Caco-2 (cell line): ENCODE data around the gene IGLL5. TPM values are rescaled to one million over a fixed set of nuclear protein-coding genes. Genes with fewer than 3 reads are reported as not detected.

Source experiments
- BruUV-seq: library from RNA; stranded (reverse); fragments of 400-500 nt; replicated peaks from 2 replicates; lab custom pipeline; 2021; lab: Mats Ljungman, UMichigan
- CTCF ChIA-PET: fragments of 300-600 bp; sonication (Branson Sonifier 250); formaldehyde crosslinking; loops from one replicate; lab custom pipeline; 2022; ENCODE audit warnings: antibody characterized with exemption; lab: Charles Lee
- POLR2A ChIA-PET: fragments of 300-600 bp; sonication (Branson Sonifier 250); formaldehyde crosslinking; loops from one replicate; lab custom pipeline; 2022; ENCODE audit warnings: antibody characterized with exemption; lab: Charles Lee
- DNase-seq, 2 experiments: peaks; one replicate each; pipeline versions ENCODE4 v3.0.0 to v3.0.0-alpha.2; 2020 to 2022
- H3K27me3 ChIP-seq: replicated peaks from 2 replicates; pipeline ENCODE4 v1.6.0; 2011; ENCODE audit warnings: low read length; ENCODE audit not compliant: control insufficient read depth, insufficient read depth
- H3K36me3 ChIP-seq: 2 replicates; pipeline ENCODE4 v1.5.1; 2011; ENCODE audit warnings: low read length; ENCODE audit not compliant: control insufficient read depth, insufficient read depth
- H3K4me1 ChIP-seq: fragments of 250-450 bp; sonication (Bioruptor Pico); 2 replicates; pipeline ENCODE4 v1.5.1; 2020; ENCODE audit warnings: mild to moderate bottlenecking
- H3K4me3 ChIP-seq: 2 replicates; pipeline ENCODE4 v1.5.1; 2011; ENCODE audit warnings: low read depth, mild to moderate bottlenecking, control low read depth, low read length
- H3K9me3 ChIP-seq: fragments of 250-450 bp; sonication (Bioruptor Pico); 2 replicates; pipeline ENCODE4 v1.5.1; 2020; ENCODE audit warnings: mild to moderate bottlenecking, moderate library complexity
- H3K27ac Mint-ChIP-seq: one replicate; pipeline ENCODE4 v1.8.0; 2022; ENCODE audit warnings: mixed read lengths; ENCODE audit not compliant: unreplicated experiment
- H3K27me3 Mint-ChIP-seq: one replicate; pipeline ENCODE4 v1.8.0; 2022; ENCODE audit warnings: mixed read lengths; ENCODE audit not compliant: insufficient read depth, unreplicated experiment
- H3K36me3 Mint-ChIP-seq: one replicate; pipeline ENCODE4 v1.8.0; 2022; ENCODE audit warnings: mild to moderate bottlenecking, mixed read lengths; ENCODE audit not compliant: insufficient read depth, unreplicated experiment
- H3K4me1 Mint-ChIP-seq: one replicate; pipeline ENCODE4 v1.8.0; 2022; ENCODE audit warnings: low read depth, mixed read lengths; ENCODE audit not compliant: unreplicated experiment
- H3K4me3 Mint-ChIP-seq: one replicate; pipeline ENCODE4 v1.8.0; 2022; ENCODE audit warnings: mild to moderate bottlenecking, moderate library complexity, mixed read lengths; ENCODE audit not compliant: unreplicated experiment
- H3K9me3 Mint-ChIP-seq: one replicate; pipeline ENCODE4 v1.8.0; 2022; ENCODE audit warnings: mixed read lengths; ENCODE audit not compliant: unreplicated experiment
- intact Hi-C: fragments of 100-400 bp; cut with micrococcal nuclease; formaldehyde crosslinking; loops from one replicate; pipeline ENCODE4 v1.10.0; 2022; ENCODE audit not compliant: unreplicated experiment
- total RNA-seq: library from RNA; stranded (reverse); gene quantifications from 2 replicates; pipeline ENCODE4 v1.2.3, GENCODE V29; 2022
- TF ChIP-seq, protein P1 (sequence below), 2 experiments: fragments of 200-600 bp in 1 of 2; IDR thresholded peaks; 1 replicate in 1 of 2; 2 replicates in 1 of 2; pipeline versions ENCODE4 v1.5.1 to v1.8.0; 2011 to 2022; ENCODE audit warnings: antibody characterized with exemption in 1 of 2, control low read depth in 1 of 2, inconsistent platforms in 1 of 2, low read depth in 1 of 2, low read length in 1 of 2, mild to moderate bottlenecking in 1 of 2, moderate library complexity in 1 of 2; ENCODE audit not compliant: insufficient read depth in 1 of 2, severe bottlenecking in 1 of 2, unreplicated experiment in 1 of 2

Gene IGLL5
- total RNA-seq, 1 experiment from 2014 or later = not detected

DNA sequence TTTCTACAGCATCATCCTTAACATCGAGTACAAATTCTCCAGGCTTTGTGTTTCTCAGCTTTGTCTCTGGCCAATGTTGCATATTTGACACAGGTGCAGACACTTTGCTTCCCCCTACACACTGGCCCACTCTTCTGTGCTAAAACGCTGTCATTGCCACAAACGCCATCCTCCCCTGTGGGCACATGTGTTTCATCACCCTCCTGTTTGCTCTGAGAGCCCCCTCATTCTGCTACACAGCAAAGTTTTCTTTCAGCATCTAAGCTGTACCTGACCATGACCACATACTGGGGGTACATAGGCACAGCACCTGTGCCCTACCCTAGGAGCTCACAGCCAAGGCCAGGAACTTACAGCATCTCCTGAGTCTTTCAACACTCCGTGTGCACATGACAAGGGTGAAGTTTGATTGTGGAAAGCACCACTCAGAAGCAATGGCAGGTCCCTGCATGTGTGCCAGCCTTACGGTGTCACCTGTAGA is 7.9 kb upstream of the IGLL5 start:
- Histone ChIP-seq H3K4me1 (no peaks in the 10 kb centered on the region), H3K9me3 (no peaks in the 10 kb centered on the region), H3K36me3 (no peaks in the 10 kb centered on the region), H3K4me3 (no peak overlapping the region), H3K27me3 (no peaks in the 10 kb centered on the region)
- Mint-ChIP-seq H3K4me1 (no peaks in the 10 kb centered on the region), H3K36me3 (no peaks in the 10 kb centered on the region), H3K9me3 (no peaks in the 10 kb centered on the region), H3K27me3 (no peaks in the 10 kb centered on the region), H3K27ac (no peak overlapping the region), H3K4me3 (no peak overlapping the region)
- CTCF ChIA-PET = interaction anchor here (2.2 kb wide), 1 partner anchor 110 kb away, joined by 7 read pairs; no protein-coding TSS in a partner anchor
- no peak for DNase-seq
- POLR2A ChIA-PET = no interaction called here
- intact Hi-C loops = loop anchor here (2.0 to 5.0 kb wide), 2 partner anchors 69 to 92 kb away; no protein-coding TSS in a partner anchor
- BruUV-seq = no TSS peak
- TF ChIP-seq, protein P1, sequence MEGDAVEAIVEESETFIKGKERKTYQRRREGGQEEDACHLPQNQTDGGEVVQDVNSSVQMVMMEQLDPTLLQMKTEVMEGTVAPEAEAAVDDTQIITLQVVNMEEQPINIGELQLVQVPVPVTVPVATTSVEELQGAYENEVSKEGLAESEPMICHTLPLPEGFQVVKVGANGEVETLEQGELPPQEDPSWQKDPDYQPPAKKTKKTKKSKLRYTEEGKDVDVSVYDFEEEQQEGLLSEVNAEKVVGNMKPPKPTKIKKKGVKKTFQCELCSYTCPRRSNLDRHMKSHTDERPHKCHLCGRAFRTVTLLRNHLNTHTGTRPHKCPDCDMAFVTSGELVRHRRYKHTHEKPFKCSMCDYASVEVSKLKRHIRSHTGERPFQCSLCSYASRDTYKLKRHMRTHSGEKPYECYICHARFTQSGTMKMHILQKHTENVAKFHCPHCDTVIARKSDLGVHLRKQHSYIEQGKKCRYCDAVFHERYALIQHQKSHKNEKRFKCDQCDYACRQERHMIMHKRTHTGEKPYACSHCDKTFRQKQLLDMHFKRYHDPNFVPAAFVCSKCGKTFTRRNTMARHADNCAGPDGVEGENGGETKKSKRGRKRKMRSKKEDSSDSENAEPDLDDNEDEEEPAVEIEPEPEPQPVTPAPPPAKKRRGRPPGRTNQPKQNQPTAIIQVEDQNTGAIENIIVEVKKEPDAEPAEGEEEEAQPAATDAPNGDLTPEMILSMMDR (IDR thresholded peaks at IDR 0.05; ENCODE audit: insufficient read depth in 1 of 2, low read depth in 1 of 2, low read length in 1 of 2, severe bottlenecking in 1 of 2, unreplicated experiment in 1 of 2) = no peak

DNA sequence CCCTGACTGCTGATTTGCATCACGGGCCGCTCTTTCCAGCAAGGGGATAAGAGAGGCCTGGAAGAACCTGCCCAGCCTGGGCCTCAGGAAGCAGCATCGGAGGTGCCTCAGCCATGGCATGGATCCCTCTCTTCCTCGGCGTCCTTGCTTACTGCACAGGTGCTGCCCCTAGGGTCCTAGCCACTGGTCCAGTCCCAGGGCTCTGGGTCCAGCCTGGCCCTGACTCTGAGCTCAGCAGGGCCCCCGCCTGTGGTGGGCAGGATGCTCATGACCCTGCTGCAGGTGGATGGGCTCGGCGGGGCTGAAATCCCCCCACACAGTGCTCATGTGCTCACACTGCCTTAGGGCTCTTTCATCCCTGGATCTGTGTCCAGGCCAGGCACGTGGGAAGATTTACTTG is 7.0 kb upstream of the IGLL5 start:
- H3K4me3 ChIP-seq = no peak overlapping the region
- no peaks in the 10 kb centered on the region for H3K4me1 Mint-ChIP-seq
- H3K36me3 ChIP-seq = no peaks in the 10 kb centered on the region
- intact Hi-C loops = no loop called here
- no peaks in the 10 kb centered on the region for H3K4me1 ChIP-seq
- TF ChIP-seq, protein P1 (IDR thresholded peaks at IDR 0.05; ENCODE audit: insufficient read depth in 1 of 2, low read depth in 1 of 2, low read length in 1 of 2, severe bottlenecking in 1 of 2, unreplicated experiment in 1 of 2) = no peak
- no peaks in the 10 kb centered on the region for H3K9me3 Mint-ChIP-seq
- H3K36me3 Mint-ChIP-seq = no peaks in the 10 kb centered on the region
- H3K27ac Mint-ChIP-seq = no peak overlapping the region
- CTCF ChIA-PET = interaction anchor here (0.8 to 2.2 kb wide), 2 partner anchors 111 to 449 kb away, joined by 3 to 7 read pairs; no protein-coding TSS in a partner anchor
- no peaks in the 10 kb centered on the region for H3K9me3 ChIP-seq
- POLR2A ChIA-PET = no interaction called here
- H3K27me3 Mint-ChIP-seq = no peaks in the 10 kb centered on the region
- DNase-seq = no peak
- H3K4me3 Mint-ChIP-seq = no peak overlapping the region
- H3K27me3 ChIP-seq = no peaks in the 10 kb centered on the region
- no TSS peak for BruUV-seq

DNA sequence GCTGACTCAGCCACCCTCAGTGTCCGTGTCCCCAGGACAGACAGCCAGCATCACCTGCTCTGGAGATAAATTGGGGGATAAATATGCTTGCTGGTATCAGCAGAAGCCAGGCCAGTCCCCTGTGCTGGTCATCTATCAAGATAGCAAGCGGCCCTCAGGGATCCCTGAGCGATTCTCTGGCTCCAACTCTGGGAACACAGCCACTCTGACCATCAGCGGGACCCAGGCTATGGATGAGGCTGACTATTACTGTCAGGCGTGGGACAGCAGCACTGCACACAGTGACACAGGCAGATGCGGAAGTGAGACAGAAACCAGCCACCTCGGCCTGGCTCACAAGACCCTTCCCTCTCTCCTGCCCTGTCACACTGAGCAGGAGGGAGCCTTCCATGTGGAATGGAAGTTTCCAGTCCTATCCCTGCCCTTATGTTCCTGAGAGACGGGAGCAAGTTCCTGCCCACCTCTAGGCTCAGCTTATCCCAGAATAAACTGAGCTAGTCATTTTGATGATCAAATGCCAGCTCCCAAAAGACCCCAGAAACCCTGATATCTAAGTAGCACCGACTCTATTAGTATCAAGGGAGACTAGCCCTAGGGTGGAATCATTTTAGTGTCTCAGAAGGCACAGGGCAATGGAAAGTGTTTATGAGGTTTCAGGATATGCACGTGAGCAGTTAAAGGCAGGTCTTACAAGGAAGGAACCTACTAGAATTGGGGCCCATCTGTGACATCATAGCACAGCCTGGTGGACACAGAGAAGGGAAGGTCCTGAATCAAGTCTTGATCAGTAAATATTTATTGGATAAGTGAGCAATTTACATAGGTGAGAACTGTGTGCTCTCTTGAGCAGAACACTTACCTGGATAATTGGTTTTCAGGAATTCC is 6.3 kb upstream of the IGLL5 start:
- Mint-ChIP-seq H3K36me3 (no peaks in the 10 kb centered on the region), H3K4me3 (no peak overlapping the region), H3K27me3 (no peaks in the 10 kb centered on the region), H3K4me1 (no peaks in the 10 kb centered on the region), H3K27ac (no peak overlapping the region), H3K9me3 (no peaks in the 10 kb centered on the region)
- BruUV-seq = no TSS peak
- CTCF ChIA-PET = interaction anchor here (0.6 to 2.2 kb wide), 3 partner anchors 71 to 450 kb away, joined by 3 to 7 read pairs (median 3); no protein-coding TSS in a partner anchor
- H3K27me3 ChIP-seq = no peaks in the 10 kb centered on the region
- DNase-seq = no peak
- H3K9me3 ChIP-seq = no peaks in the 10 kb centered on the region
- TF ChIP-seq, protein P1 (IDR thresholded peaks at IDR 0.05; ENCODE audit: insufficient read depth in 1 of 2, low read depth in 1 of 2, low read length in 1 of 2, severe bottlenecking in 1 of 2, unreplicated experiment in 1 of 2) = no peak
- H3K4me3 ChIP-seq = no peak overlapping the region
- H3K36me3 ChIP-seq = no peaks in the 10 kb centered on the region
- POLR2A ChIA-PET = no interaction called here
- intact Hi-C loops = no loop called here
- H3K4me1 ChIP-seq = no peaks in the 10 kb centered on the region
